GM21576 (cell line): ENCODE measurements around the gene SNX13.
"Not testable (repeated sequence)": the region's sequence is repeated elsewhere in the genome, so short reads cannot be mapped to it uniquely, and the experiment has no call there.

ENCODE experiments used
- ATAC-seq: cut with Tn5 transposase; IDR thresholded peaks from one replicate; pipeline ENCODE4 v1.9.1; 2021; ENCODE audit warnings: mild to moderate bottlenecking, moderate library complexity; ENCODE audit not compliant: unreplicated experiment

Gene SNX13

DNA sequence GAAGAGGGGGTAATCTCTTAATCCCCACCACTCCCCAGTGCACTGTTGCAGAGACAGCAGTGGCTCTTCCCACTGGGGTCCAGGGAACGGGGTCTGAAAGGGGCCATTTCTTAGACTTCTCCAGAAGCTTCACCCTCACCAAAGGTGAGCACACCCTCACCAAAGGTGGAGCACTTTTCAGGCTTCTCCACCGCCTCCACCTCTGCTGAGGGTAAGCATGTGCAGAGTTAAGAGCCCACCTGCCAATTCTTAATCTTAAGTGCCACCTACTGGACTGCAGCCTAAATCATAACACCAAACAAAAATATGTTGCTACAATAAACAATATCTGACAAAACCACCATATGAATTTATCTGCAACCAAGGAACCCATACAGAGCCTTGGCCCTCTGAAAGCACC, 27.0 kb downstream of the SNX13 start:
- ATAC-seq = no peak

DNA sequence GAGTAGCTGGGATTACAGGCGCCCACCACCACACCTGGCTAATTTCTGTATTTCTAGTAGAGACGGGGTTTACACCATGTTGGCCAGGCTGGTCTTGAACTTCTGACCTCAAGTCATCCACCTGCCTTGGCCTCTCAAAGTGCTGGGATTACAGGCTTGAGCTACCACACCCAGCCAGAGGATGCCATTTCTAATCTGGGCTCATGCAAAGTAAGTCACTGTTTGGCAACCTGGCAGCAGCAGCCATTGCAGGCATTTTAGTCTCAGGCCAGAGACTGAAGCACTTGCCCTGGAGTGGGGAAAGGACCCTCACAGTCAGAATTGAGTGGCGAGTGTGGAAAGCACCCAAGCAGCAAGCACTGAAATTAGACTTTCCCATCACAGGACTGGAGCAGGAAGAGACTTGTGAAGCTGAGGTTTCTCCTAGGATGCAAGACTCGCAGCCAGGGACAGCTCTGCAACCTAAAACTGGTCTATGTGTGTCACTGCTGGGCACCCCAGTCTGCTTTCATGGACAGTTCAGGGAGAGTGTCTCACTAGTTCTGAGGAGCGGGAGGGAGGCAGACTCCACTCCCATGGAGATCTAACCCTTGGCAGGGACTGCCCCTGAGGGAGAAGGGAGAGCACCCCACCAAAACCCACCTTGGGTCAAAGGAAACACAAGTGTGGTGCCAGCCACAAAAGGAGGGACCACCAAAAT, 27.6 kb downstream of the SNX13 start:
- ATAC-seq = no peak

DNA sequence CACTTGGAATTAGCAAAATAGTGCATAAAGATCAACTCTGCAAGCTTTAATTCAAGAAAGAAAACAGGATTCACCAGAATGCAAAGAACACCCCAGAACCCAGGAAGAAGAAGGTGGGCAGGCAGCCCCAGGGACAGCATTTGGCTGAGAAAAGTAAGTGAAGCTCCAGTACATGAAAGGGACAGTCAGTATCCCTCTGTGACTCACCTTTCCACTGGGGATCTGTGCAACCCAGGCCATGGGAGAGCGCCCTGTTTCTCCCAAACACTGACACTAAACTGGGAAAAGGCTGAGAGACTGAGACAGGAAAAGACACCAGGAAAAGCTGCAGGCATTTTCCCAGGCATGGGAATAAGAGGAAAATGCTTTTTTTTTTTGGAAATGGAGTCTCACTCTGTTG, 28.2 kb downstream of the SNX13 start:
- ATAC-seq = no peak

DNA sequence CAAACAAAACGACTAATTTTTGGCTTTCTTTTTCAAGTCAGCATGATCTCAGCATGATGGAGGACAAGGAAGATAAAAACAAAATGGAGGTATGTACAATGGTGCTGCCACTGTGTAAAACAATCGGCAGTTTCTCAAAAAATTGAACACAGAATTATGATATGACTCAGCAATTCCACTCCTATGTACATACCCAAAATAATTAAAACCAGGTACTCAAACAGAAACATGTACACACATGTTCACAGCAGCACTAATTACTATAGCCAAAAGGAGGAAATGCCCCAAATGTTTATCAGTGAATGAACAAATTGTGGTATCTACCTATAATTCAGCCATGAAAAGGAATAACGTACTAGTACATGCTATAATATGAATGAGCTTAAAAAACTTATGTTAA, 29.9 kb downstream of the SNX13 start:
- no peak for ATAC-seq

DNA sequence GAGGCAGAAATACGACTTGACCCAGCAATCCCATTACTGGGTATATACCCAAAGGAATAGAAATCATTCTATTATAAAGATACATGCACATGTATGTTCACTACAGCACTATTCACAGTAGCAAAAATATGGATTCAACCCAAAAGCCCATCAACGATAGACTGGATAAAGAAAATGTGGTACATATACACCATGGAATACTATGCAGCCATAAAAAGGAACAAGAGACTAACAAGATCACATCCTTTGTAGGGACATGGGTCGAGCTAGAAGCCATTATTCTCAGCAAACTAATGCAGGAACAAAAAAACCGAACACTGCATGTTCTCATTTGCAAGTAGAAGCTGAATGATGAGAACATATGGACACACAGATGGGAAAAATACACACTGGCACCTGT, 31.0 kb downstream of the SNX13 start:
- ATAC-seq = not testable (repeated sequence)

DNA sequence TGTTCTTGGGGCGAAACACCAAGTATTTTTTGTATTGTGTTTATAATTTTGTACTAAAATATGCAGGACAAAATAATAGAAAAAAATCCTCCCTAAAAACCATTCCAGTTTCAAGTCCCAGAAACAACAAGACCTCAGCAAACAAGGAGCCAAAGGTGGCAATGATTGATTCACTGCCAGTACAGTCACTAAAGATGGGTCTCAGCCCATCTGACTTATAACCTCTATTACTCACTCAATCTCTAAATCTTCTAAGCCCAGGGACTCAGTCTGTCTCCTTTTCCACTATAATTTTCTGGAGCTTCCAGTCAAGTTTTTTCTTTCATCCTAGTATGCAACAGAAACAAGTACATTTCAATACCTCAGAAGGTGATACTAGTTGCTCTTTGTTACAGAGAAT, 33.3 kb downstream of the SNX13 start:
- no peak for ATAC-seq

DNA sequence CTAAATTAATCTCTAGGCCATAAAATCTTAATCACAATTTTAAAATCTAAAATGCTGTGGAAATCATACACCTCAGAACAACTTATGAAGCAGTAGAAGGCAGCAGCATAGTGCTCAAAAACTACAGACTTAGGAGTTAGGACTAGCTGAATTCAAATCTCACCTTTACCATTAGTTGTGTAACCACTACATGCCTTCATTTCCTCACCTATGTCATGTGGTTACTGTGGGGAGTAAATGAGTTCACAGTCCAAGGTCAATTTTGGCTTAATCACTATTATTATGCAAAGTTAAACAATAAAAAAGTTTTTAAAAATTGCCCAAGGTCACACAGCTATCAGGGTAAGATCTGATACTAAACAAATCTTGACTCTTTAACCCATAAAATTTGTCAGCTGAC, 37.0 kb downstream of the SNX13 start:
- no peak for ATAC-seq

DNA sequence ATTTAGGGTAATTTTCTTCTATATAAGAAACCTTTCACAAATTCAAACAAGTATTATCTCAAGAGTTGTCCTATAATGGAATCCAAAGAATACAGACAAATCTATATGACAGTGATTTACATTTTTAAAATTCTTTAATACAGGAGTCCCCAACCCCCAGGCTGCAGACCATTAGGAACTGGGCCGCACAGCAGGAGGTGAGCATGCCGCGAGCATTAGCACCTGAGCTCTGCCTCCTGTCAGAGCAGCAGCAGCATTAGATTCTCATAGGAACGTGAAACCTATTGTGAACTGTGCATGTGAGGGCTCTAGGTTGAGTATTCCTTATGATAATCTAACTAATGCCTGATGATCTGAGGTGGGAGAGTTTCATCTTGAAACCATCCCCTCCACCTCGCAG, 37.7 kb downstream of the SNX13 start:
- ATAC-seq = no peak

DNA sequence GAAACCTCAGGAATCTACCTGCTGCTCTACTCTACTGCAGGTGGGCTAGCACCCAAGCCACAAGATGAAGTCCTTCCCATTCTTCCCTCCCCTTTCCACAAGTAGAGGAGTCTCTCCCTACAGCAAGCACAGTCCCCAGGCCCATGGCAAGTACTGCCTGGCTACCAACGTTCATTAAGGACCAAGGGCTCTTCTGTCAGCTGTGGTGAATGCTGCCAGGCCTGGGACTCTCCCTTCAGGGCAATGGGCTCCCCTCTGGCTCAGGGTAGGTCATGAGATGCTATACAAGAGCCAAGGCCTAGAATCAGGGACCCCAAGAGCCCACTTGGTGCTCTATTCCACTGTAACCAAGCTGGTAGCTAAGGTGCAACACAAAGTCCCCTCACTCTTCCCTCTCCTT, 39.8 kb downstream of the SNX13 start:
- ATAC-seq = no peak

DNA sequence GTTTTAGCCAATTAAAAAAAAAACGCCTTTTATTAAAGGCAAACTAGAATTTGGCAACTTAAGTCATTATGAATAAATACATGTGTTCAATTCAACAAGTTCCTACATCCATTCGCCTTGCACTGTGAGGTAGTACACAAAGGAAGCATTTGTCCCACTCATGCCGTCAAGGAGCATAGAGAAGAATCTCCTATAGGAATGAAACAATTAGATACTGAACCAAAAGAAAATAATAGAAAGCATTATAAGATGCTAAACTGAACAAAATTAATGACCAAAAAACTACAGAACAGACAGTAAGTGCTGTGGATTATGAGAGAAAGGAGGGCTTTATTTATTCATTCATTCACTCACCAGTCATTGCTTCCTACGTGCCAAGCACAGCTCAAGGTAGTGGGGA, 42.2 kb downstream of the SNX13 start:
- ATAC-seq = no peak

DNA sequence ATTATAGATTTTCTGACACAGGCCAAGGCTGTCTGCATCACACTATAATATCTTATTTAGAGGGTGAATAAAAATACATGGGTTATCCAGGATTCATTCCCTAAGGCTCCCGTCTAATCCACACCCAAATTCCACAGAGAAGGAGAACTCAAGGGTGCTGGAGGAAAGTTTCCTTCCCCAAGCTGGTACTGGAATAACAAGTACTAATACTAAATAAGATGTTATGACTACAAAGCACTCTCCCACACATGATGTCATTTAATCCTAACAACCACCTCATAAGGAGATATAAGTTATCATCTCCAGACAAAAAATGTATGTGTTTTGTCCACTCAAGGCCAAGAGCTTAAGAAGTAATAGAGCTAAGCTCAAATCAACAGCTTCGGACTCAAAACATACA, 53.0 kb downstream of the SNX13 start:
- no peak for ATAC-seq

DNA sequence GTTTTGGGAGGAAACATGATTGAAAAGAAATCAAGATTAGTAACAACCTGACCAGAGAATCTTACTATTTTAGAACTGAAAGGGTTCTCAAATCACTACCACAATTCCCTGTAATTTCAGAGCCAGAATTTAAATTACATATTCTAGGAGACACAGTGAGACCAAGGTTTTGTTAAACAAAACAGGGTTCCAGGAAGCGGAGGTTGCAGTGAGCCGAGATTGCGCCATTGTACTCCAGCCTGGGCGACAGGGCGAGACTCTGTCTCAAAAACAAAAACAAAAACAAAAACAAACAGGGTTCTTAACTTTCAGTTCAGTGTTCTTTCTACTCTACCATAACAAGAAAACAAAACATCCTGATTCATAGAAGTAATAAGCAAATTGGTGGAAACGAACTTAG, 57.6 kb downstream of the SNX13 start:
- ATAC-seq = no peak

DNA sequence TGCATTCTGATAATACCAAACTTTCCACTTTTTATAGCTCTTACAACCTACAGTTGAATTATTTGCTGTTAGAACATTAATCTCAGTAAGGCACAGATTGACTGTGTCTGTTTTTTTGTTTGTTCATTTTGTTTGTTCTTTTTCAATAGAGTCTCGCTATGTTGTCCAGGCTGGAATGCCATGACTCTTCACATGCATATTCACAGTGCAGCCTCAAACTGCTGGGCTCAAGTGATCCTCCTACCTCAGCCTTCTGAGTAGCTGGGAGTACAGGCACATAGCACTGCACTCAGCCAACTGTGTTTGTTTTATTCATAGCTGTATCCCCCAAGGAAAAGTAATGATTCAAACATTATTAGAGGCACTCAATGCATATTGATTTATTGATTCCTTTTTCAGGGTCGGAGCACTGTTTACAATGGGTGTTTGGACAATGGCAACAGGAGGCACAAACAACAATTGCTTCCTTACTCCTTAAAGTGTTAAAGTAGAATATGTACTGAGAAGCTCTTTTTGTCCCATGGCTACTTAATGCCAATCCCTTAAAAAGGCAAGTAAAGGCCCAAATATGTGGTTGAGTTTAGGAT, 61.1 kb downstream of the SNX13 start:
- ATAC-seq = no peak

DNA sequence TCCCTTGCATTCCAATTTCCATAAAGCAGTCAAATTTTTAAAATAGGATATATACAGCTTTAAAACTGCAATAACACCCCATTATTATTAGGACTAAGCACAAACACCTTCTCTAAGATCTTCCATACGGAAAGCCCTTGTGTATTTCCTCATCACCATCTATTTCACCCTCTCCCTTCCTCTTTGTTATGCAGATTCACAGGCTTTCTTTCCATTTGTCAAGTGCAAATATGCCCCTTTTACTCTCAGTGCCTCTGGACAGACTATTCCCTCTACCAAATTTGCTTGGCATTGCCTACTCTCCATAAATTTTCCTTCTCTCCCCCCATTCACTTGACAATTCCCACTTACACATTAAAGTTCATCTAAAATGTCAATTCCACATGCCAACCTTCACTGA, 61.7 kb downstream of the SNX13 start:
- no peak for ATAC-seq

DNA sequence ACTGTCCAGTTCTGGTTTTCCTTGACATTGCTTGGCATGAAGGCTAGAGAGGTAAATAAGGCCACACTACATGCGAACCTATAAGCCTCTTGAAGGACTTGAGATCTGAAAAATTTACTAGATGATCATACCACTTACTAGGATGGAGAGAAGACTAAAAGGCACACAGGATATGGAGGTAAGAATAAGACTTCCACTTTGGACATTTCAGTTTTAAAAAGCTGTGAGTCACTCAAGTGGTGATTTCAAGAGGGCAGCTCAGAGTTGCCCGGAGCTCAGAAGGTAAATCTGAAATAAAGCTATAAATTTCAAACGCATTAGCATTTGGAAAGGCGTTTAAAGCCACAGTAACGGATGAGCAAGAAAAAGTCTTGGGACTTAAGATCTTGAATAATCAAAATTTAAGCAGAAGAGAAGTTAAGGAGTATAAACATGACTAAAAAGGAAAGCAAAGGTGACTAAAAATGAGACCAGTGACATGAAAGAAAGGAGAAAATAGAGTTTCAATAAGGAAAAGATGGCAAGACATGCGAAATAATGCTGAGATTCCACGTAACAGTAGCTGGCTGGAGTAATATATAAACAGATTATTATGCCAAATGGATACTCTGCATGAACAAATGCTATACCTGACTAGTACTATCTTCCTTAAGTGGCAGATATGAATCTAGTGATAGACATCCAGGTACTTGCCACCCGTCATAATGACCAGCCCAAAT, 68.3 kb downstream of the SNX13 start:
- no peak for ATAC-seq

DNA sequence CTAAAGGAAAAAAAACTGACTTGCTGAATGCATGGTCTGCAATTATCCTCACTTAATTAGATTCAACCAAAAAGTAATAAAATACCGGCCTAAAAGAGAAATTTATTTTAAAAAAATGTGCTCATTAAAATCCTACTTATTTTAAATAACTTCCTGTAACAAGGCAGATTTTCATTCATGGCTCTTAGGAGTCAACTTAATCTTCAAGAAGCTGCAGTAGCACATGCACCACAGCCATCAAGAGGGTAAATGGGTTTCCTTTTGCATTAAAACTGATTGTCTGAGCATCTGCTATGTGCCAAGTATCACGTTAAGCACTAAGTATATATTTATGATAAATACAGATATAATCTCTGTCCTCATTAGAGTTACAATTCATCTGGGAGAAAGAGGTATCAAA, 69.9 kb downstream of the SNX13 start:
- no peak for ATAC-seq

DNA sequence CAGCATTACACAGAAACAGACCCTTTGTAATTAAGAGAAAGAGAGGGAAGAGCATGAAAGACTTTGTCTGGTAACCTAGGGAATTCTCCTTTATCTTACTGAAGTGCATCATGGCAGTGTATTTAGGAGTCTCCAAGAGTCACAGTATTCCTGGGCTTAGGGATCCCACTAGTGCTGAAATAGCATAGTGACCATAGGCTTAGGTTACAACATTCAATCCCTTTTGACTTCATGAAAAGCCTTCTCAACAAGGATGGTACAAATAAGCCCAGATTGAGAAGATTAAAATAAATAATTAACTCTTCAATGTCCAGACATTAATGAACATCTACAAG, 76.5 kb downstream of the SNX13 start:
- ATAC-seq = no peak

DNA sequence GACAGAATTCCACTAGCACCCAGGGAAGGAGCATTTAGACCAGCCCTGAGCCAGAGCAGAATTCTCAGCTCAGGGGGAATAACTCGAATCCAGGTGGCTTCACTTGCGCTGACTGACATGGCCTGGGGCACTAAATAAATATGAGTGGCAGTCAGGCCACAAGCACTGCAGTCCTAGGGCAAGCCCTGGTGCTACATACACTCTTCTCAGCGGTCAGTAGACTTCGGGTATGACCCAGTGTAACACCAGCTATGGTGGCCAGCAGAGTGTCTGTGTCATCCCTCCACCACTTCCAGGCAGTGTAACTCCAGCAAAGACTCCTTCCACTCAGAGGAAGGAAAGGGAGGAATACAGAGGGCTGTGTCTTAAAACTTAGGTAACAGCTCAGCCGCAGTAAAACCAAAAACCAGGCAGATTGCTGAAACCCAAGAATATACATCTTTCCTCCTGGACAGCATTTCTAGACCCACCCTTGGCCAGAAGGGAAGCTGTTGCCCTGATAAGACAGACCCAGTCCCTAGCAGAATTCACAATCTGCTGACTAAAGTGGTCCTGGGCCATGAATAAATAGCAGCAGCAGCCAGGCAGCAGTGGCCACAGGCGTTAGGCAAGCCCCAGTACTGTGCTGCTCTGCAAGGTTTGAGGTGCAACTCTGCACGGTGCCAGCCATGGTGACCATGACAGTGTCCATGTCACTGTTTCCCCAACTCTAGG, 77.0 kb downstream of the SNX13 start:
- no peak for ATAC-seq

DNA sequence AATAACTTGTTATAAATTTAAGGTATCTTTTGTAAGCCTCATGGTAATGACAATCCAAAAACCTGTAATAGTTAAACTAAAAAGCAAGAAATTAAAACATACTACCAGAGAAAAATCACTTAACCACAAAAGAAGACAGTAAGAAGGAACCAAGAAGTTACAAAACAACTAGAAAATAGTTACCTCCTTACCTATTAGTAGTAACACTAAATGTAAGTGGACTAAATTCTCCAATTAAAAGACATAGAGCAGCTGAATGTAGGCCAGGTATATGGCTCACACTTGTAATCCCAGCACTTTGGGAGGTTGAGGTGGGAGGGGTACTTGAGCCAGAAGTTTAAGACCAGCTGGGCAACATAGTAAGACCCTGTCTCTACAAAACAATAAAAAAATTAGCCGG, 84.0 kb downstream of the SNX13 start:
- no peak for ATAC-seq

DNA sequence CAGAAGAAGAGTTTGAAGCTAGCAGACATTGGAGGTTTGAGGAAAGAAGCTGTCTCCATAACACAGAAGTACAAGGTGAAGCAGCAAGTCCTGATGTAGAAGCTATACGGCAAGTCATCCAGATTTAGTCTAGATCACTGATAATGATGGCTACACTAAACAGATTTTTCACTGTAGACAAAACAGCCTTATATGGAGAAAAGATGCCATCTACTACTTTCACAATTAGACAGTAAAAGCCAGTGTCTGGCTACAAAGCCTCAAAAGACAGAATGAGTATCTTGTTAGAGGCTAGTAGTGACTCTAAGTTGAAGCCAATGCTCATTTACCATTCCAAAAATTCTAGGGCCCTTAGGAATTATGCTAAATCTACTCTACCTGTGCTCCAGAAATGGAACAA, 85.1 kb downstream of the SNX13 start:
- no peak for ATAC-seq

DNA sequence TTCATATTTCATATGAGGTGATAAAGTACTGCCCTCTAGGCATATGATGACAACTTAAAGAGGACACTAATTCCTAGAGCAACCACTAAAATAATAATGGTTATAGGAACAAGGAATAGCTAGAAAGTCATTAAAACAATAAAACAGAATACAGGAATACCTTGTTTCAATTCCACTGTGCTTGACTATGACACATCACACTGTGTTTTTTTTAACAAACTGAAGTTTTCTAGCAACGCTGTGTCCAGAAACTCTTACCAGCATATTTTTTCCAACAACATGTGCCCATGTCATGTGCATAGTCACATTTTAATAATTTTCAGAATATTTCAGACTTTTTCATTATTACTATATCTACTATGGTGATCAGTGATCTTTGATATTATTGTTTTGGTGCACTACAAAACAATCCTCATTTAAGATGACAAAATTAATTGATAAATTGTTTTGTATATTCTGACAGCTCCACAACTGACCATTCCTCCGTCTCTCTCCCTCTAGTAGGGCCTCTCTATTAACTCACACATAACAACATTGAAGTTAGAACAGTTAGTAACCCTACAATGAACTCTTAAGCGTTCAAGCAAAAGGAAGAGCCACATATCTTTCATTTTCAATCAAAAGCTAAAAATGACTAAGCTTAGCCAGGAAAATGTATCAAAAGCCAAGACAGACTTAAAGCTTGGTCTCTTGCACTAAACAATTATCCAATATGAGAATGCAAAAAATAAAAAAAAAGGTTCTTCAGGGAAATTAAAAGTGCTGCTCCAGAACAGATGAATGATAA, 85.8 kb downstream of the SNX13 start:
- ATAC-seq = no peak
